A549 (cell line): Measurements from ENCODE around the gene ULK1. TPM values are rescaled to one million over a fixed set of nuclear protein-coding genes. Genes with fewer than 3 reads are reported as not detected.

Experiments used
- ATAC-seq, 2 experiments: fragments of 200-7000 bp in 1 of 2; fragments of >200 bp in 1 of 2; cut with Nextera tagmentation in 1 of 2; cut with Tn5 transposase in 1 of 2; 3 replicates each; pipeline versions ENCODE4 v1.8.0 to v1.9.1; 2018 to 2020; ENCODE audit warnings: mild to moderate bottlenecking in 1 of 2, moderate library complexity in 1 of 2
- CTCF ChIA-PET: fragments of 300-600 bp; sonication (Branson Sonifier 250); formaldehyde crosslinking; extraction: SDS; loops from one replicate; lab custom pipeline; 2021; ENCODE audit warnings: antibody characterized with exemption, inconsistent platforms; lab: Yijun Ruan, JAX
- POLR2A ChIA-PET: fragments of 350-600 bp; formaldehyde crosslinking; extraction: SDS; loops from one replicate; lab custom pipeline; 2021; ENCODE audit warnings: antibody characterized with exemption, inconsistent platforms; lab: Yijun Ruan, JAX
- DNase-seq, 2 experiments: peaks; one replicate each; pipeline versions ENCODE4 v3.0.0 to v3.0.0-alpha.2; 2011 to 2016; ENCODE audit warnings: low read depth in 1 of 2, low spot score in 1 of 2
- FAIRE-seq: peaks from 2 replicates; lab custom pipeline; 2011; peaks lifted over from hg19 to GRCh38; lab: Jason Lieb, UNC
- H3K27ac ChIP-seq, 2 experiments: fragments of >200 bp; sonication (Bioruptor Twin); formaldehyde crosslinking; 3 replicates each; pipeline ENCODE4 v1.5.1; 2016 to 2017
- H3K4me1 ChIP-seq: fragments of >200 bp; sonication (Bioruptor Twin); formaldehyde crosslinking; 3 replicates; pipeline ENCODE4 v1.6.1; 2016
- H3K4me2 ChIP-seq: fragments of >200 bp; sonication (Bioruptor Twin); formaldehyde crosslinking; 3 replicates; pipeline ENCODE4 v1.6.1; 2016
- H3K4me3 ChIP-seq: fragments of >200 bp; sonication (Bioruptor Twin); formaldehyde crosslinking; 3 replicates; pipeline ENCODE4 v1.5.1; 2016
- H3K9me3 ChIP-seq: fragments of >200 bp; sonication (Bioruptor Twin); formaldehyde crosslinking; 3 replicates; pipeline ENCODE4 v1.6.1; 2016
- CBX2 ChIP-seq: fragments of 200-600 bp; sonication (generic); IDR thresholded peaks from 2 replicates; pipeline ENCODE4 v1.6.1; 2016; ENCODE audit warnings: low read depth, mild to moderate bottlenecking, borderline replicate concordance
- CBX8 ChIP-seq: fragments of 200-600 bp; sonication (generic); IDR thresholded peaks from 2 replicates; pipeline ENCODE4 v1.6.1; 2016
- CEBPB ChIP-seq, 2 experiments: fragments of >200 bp in 1 of 2; sonication (Bioruptor Twin) in 1 of 2; formaldehyde crosslinking in 1 of 2; IDR thresholded peaks; 2 replicates each; pipeline ENCODE4 v1.6.1; 2012 to 2016
- CHD2 ChIP-seq: fragments of 150-350 bp; IDR thresholded peaks from 2 replicates; pipeline ENCODE4 v1.6.1; 2014; ENCODE audit warnings: low read length; ENCODE audit not compliant: partially characterized antibody
- CHD4 ChIP-seq: fragments of 200-600 bp; sonication (generic); IDR thresholded peaks from 2 replicates; pipeline ENCODE4 v1.6.1; 2016; ENCODE audit warnings: antibody characterized with exemption, mild to moderate bottlenecking, borderline replicate concordance
- E2F6 ChIP-seq: IDR thresholded peaks from 2 replicates; pipeline ENCODE4 v1.6.1; 2012; ENCODE audit warnings: low read depth, borderline replicate concordance
- EHF ChIP-seq: fragments of 250-450 bp; sonication (Bioruptor Pico); IDR thresholded peaks from 2 replicates; pipeline ENCODE4 v1.5.0; 2020; ENCODE audit warnings: mild to moderate bottlenecking
- EP300 ChIP-seq, 2 experiments: fragments of >200 bp; sonication (Bioruptor Twin); formaldehyde crosslinking; IDR thresholded peaks; 2 replicates in 1 of 2; 3 replicates in 1 of 2; pipeline ENCODE4 v1.6.1; 2016 to 2017
- ESRRA ChIP-seq: fragments of 150-350 bp; IDR thresholded peaks from 2 replicates; pipeline ENCODE4 v1.6.1; 2014; ENCODE audit warnings: mild to moderate bottlenecking, low read length, borderline replicate concordance
- FOSB ChIP-seq: fragments of 250-450 bp; sonication (Bioruptor Pico); IDR thresholded peaks from 2 replicates; pipeline ENCODE4 v1.5.0; 2020; ENCODE audit warnings: mild to moderate bottlenecking, moderate library complexity
- FOSL2 ChIP-seq, 2 experiments: fragments of 450-650 bp in 1 of 2; fragments of >200 bp in 1 of 2; sonication (Bioruptor Twin) in 1 of 2; formaldehyde crosslinking; IDR thresholded peaks; 2 replicates each; pipeline versions ENCODE4 v1.5.0 to v1.6.1; 2016 to 2020; ENCODE audit warnings: mild to moderate bottlenecking in 1 of 2, moderate library complexity in 1 of 2
- FOXS1 ChIP-seq: fragments of 250-450 bp; sonication (Bioruptor Pico); IDR thresholded peaks from 2 replicates; pipeline ENCODE4 v1.5.0; 2020; ENCODE audit warnings: mild to moderate bottlenecking, moderate library complexity
- GATA3 ChIP-seq: IDR thresholded peaks from 2 replicates; pipeline ENCODE4 v1.6.1; 2012; ENCODE audit warnings: borderline replicate concordance
- HDAC2 ChIP-seq: fragments of 200-600 bp; sonication (generic); IDR thresholded peaks from 2 replicates; pipeline ENCODE4 v1.6.1; 2016
- HEYL ChIP-seq: fragments of 250-450 bp; sonication (Bioruptor Pico); IDR thresholded peaks from 2 replicates; pipeline ENCODE4 v1.8.0; 2021; ENCODE audit warnings: mild to moderate bottlenecking, moderate library complexity
- HMGXB4 ChIP-seq: fragments of 250-450 bp; sonication (Bioruptor Pico); IDR thresholded peaks from 2 replicates; pipeline ENCODE4 v1.5.0; 2021; ENCODE audit warnings: mild to moderate bottlenecking, moderate library complexity, borderline replicate concordance
- HOXA7 ChIP-seq: fragments of 250-450 bp; sonication (Bioruptor Pico); IDR thresholded peaks from 2 replicates; pipeline ENCODE4 v1.5.0; 2020; ENCODE audit warnings: mild to moderate bottlenecking, moderate library complexity
- HOXB5 ChIP-seq: fragments of 250-450 bp; sonication (Bioruptor Pico); IDR thresholded peaks from 2 replicates; pipeline ENCODE4 v1.5.0; 2020; ENCODE audit warnings: mild to moderate bottlenecking, moderate library complexity
- KDM1A ChIP-seq: fragments of 200-600 bp; sonication (generic); IDR thresholded peaks from 2 replicates; pipeline ENCODE4 v1.6.1; 2016; ENCODE audit warnings: low read depth, mild to moderate bottlenecking
- KDM5A ChIP-seq: fragments of 200-600 bp; sonication (generic); IDR thresholded peaks from 2 replicates; pipeline ENCODE4 v1.6.1; 2016; ENCODE audit warnings: antibody characterized with exemption, mild to moderate bottlenecking
- MAFK ChIP-seq: fragments of 450-650 bp; IDR thresholded peaks from 2 replicates; pipeline ENCODE4 v1.6.1; 2014; ENCODE audit not compliant: partially characterized antibody
- MAZ ChIP-seq: fragments of 150-350 bp; IDR thresholded peaks from 2 replicates; pipeline ENCODE4 v1.6.1; 2014; ENCODE audit warnings: antibody characterized with exemption, low read depth, low read length, borderline replicate concordance
- MYC ChIP-seq: IDR thresholded peaks from 2 replicates; pipeline ENCODE4 v1.6.1; 2012; ENCODE audit warnings: mild to moderate bottlenecking, inconsistent platforms, low read length, improper control_type of control experiment, borderline replicate concordance
- NFE2L2 ChIP-seq: fragments of 150-350 bp; conservative IDR thresholded peaks from 2 replicates; pipeline ENCODE4 v1.6.1; 2014; ENCODE audit warnings: low read length
- NR3C1 ChIP-seq: fragments of >200 bp; sonication (Bioruptor Twin); formaldehyde crosslinking; IDR thresholded peaks from 3 replicates; pipeline ENCODE4 v1.6.1; 2017
- PHF8 ChIP-seq: fragments of 200-600 bp; sonication (generic); IDR thresholded peaks from 2 replicates; pipeline ENCODE4 v1.6.1; 2016; ENCODE audit warnings: low read depth, mild to moderate bottlenecking, antibody characterized with exemption, moderate library complexity, borderline replicate concordance
- POLR2A ChIP-seq: IDR thresholded peaks from 2 replicates; pipeline ENCODE4 v1.6.1; 2012; ENCODE audit warnings: mild to moderate bottlenecking, low read length
- POLR2AphosphoS2 ChIP-seq: conservative IDR thresholded peaks from 2 replicates; pipeline ENCODE4 v1.6.1; 2012; ENCODE audit warnings: low read length, improper control_type of control experiment, inconsistent platforms
- RARB ChIP-seq: fragments of 250-450 bp; sonication (Bioruptor Pico); IDR thresholded peaks from 2 replicates; pipeline ENCODE4 v1.8.0; 2021; ENCODE audit warnings: mild to moderate bottlenecking, moderate library complexity
- RCOR1 ChIP-seq: fragments of 150-350 bp; IDR thresholded peaks from 2 replicates; pipeline ENCODE4 v1.6.1; 2014; ENCODE audit warnings: antibody characterized with exemption, low read length, low read depth
- RFX5 ChIP-seq: fragments of 450-650 bp; IDR thresholded peaks from 2 replicates; pipeline ENCODE4 v1.7.1; 2014; ENCODE audit warnings: antibody characterized with exemption, mild to moderate bottlenecking, moderate library complexity
- SMC3 ChIP-seq: fragments of >200 bp; sonication (Bioruptor Twin); formaldehyde crosslinking; IDR thresholded peaks from 3 replicates; pipeline ENCODE4 v1.6.1; 2018; ENCODE audit warnings: inconsistent platforms
- SREBF2 ChIP-seq: fragments of 450-650 bp; IDR thresholded peaks from 2 replicates; pipeline ENCODE4 v1.6.1; 2014; ENCODE audit warnings: mild to moderate bottlenecking, moderate library complexity
- TFCP2L1 ChIP-seq: fragments of 250-450 bp; sonication (Bioruptor Pico); IDR thresholded peaks from 2 replicates; pipeline ENCODE4 v1.5.0; 2021; ENCODE audit warnings: mild to moderate bottlenecking
- TP53 ChIP-seq: fragments of 250-450 bp; sonication (Bioruptor Pico); IDR thresholded peaks from 2 replicates; pipeline ENCODE4 v1.5.0; 2021; ENCODE audit warnings: mild to moderate bottlenecking, moderate library complexity
- USF2 ChIP-seq: fragments of 450-650 bp; IDR thresholded peaks from 2 replicates; pipeline ENCODE4 v1.6.1; 2014; ENCODE audit warnings: antibody characterized with exemption
- ZFP36 ChIP-seq: fragments of 450-650 bp; IDR thresholded peaks from 2 replicates; pipeline ENCODE4 v1.6.1; 2014; ENCODE audit warnings: borderline replicate concordance; ENCODE audit not compliant: partially characterized antibody
- ZNF302 ChIP-seq: fragments of 250-450 bp; sonication (Bioruptor Pico); IDR thresholded peaks from 2 replicates; pipeline ENCODE4 v1.9.0; 2021; ENCODE audit warnings: inconsistent platforms, mild to moderate bottlenecking, moderate library complexity
- WGBS: methylation state at CpG from one replicate; pipeline ENCODE4 v1.1.6; 2017; ENCODE audit errors: missing lambda C conversion rate; 5-methylcytosine and 5-hydroxymethylcytosine counted together
- polyA plus RNA-seq, 4 experiments: library from polyadenylated mRNA; depleted of rRNA in 3 of 4; stranded (reverse); fragments of >200 nt; fragmentation: RNase III in 1 of 4; extraction: RNeasy Plus Mini Kit Qiagen cat#74134 plus additional on column Dnase treatment in 1 of 4; gene quantifications; 2 replicates in 3 of 4; 3 replicates in 1 of 4; pipeline ENCODE4 v1.2.3, GENCODE V29; 2011 to 2017
- TF ChIP-seq, protein P1 (sequence below): fragments of 250-450 bp; sonication (Bioruptor Pico); IDR thresholded peaks from 2 replicates; pipeline ENCODE4 v1.5.0; 2020; ENCODE audit warnings: low read depth, mild to moderate bottlenecking, moderate library complexity

The ULK1 gene
- polyA plus RNA-seq, 2 of the 4 experiments (the other 2 are of a cell fraction): 15.1 to 46.2 TPM

GRCh38 chr12:131860472-131861260 lies 33.8 kb upstream of the ULK1 start:
- peak overlapping the region; percentile 68 for H3K4me2 ChIP-seq
- H3K4me3 ChIP-seq: no peak overlapping the region
- ChIA-PET CTCF (interaction anchor here (0.6 to 5.1 kb wide), 7 partner anchors 10 to 141 kb away, joined by 3 to 43 read pairs (median 3); partner anchors contain the start of gene EP400), POLR2A (interaction anchor here (0.7 to 1.0 kb wide), 3 partner anchors 36 to 84 kb away, joined by 4 read pairs; no protein-coding TSS in a partner anchor)
- H3K9me3 ChIP-seq: no peaks in the 10 kb centered on the region
- 2% methylated on average over 20 of the region's 22 CpGs for WGBS
- peaks cover 56% of the 10 kb centered on the region for H3K4me1 ChIP-seq
- DNase-seq (peak; percentile 92 to 99), ATAC-seq (peak; percentile 77 to 84), FAIRE-seq (peak; percentile 94)
- peak overlapping the region; percentile 96 for H3K27ac ChIP-seq
- TF ChIP-seq CBX2 (no peak), ZFP36 (peak; percentile 32), TFCP2L1 (CRISPR knock-in tag) (0 out of 2 replicates have a peak, but pooled peaks have one; percentile 29), ZNF302 (CRISPR knock-in tag) (no peak), PHF8 (no peak), KDM1A (no peak), KDM5A (no peak), CEBPB (IDR thresholded peaks at IDR 0.05) (peak; percentile 96 to 99), MYC (peak; percentile 71), MAFK (peak; percentile 97), SMC3 (peak; percentile 47), RCOR1 (no peak), RFX5 (no peak), TP53 (CRISPR knock-in tag) (no peak), HDAC2 (no peak), EP300 (IDR thresholded peaks at IDR 0.05) (peak; percentile 95 to 98), HMGXB4 (CRISPR knock-in tag) (no peak), USF2 (no peak), EHF (CRISPR knock-in tag) (0 out of 2 replicates have a peak, but pooled peaks have one; percentile 21), MAZ (no peak), NFE2L2 (peak; percentile 51; the same call in 1 of the 2 replicates), FOSB (CRISPR knock-in tag) (no peak), ESRRA (peak; percentile 44; the same call in 1 of the 2 replicates), GATA3 (peak; percentile 94), POLR2AphosphoS2 (no peak), HOXA7 (no peak), CBX8 (no peak), HOXB5 (CRISPR knock-in tag) (peak; percentile 75; the same call in 1 of the 2 replicates), NR3C1 (no peak), FOSL2 (IDR thresholded peaks at IDR 0.05) (no peak), FOSL2 (CRISPR knock-in tag; IDR thresholded peaks at IDR 0.05) (peak; percentile 88), POLR2A (no peak), HEYL (0 out of 2 replicates have a peak, but pooled peaks have one; percentile 46), E2F6 (peak; percentile 55), CHD4 (no peak), RARB (peak; percentile 88; the same call in 1 of the 2 replicates), CHD2 (no peak), SREBF2 (no peak), FOXS1 (CRISPR knock-in tag) (0 out of 2 replicates have a peak, but pooled peaks have one; percentile 50)
- TF ChIP-seq, protein P1, sequence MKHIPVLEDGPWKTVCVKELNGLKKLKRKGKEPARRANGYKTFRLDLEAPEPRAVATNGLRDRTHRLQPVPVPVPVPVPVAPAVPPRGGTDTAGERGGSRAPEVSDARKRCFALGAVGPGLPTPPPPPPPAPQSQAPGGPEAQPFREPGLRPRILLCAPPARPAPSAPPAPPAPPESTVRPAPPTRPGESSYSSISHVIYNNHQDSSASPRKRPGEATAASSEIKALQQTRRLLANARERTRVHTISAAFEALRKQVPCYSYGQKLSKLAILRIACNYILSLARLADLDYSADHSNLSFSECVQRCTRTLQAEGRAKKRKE (CRISPR knock-in tag): peak; percentile 85
